ENCODE measurements around the gene PDE2A.

GRCh38 chr11:72635309-72635915 lies 38.8 kb downstream of the PDE2A start:
- TF ChIP-seq CTCF (IDR thresholded peaks at IDR 0.05) (no peak), POLR2A (IDR thresholded peaks at IDR 0.05) (no peak)

Data from heart left ventricle (tissue), 13 donors.